ENCODE results near the gene MATN4. TPM values are rescaled to one million over a fixed set of nuclear protein-coding genes. Genes with fewer than 3 reads are reported as not detected.

MATN4 gene
- total RNA-seq, 3 donors from 2014 or later, result 0.17 to 0.22 TPM; not detected in 1

- ATAC-seq (no peak), DNase-seq (peak in 2 of 3 donors; percentile 57 to 58)
- Histone ChIP-seq H3K9me3 (no peaks in the 10 kb centered on the region), H3K4me3 (no peak overlapping the region), H3K4me1 (ENCODE audit: low read depth) (peaks cover 75% of the 10 kb centered on the region), H3K36me3 (ENCODE audit: low read depth) (no peaks in the 10 kb centered on the region)
- intact Hi-C loops (cut with DNase I, micrococcal nuclease), result no loop called here
- TF ChIP-seq, protein P1, sequence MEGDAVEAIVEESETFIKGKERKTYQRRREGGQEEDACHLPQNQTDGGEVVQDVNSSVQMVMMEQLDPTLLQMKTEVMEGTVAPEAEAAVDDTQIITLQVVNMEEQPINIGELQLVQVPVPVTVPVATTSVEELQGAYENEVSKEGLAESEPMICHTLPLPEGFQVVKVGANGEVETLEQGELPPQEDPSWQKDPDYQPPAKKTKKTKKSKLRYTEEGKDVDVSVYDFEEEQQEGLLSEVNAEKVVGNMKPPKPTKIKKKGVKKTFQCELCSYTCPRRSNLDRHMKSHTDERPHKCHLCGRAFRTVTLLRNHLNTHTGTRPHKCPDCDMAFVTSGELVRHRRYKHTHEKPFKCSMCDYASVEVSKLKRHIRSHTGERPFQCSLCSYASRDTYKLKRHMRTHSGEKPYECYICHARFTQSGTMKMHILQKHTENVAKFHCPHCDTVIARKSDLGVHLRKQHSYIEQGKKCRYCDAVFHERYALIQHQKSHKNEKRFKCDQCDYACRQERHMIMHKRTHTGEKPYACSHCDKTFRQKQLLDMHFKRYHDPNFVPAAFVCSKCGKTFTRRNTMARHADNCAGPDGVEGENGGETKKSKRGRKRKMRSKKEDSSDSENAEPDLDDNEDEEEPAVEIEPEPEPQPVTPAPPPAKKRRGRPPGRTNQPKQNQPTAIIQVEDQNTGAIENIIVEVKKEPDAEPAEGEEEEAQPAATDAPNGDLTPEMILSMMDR (IDR thresholded peaks at IDR 0.05), result no peak
These were observed 31.0 kb upstream of the MATN4 start for GRCh38 chr20:45339084-45339483.

DNA sequence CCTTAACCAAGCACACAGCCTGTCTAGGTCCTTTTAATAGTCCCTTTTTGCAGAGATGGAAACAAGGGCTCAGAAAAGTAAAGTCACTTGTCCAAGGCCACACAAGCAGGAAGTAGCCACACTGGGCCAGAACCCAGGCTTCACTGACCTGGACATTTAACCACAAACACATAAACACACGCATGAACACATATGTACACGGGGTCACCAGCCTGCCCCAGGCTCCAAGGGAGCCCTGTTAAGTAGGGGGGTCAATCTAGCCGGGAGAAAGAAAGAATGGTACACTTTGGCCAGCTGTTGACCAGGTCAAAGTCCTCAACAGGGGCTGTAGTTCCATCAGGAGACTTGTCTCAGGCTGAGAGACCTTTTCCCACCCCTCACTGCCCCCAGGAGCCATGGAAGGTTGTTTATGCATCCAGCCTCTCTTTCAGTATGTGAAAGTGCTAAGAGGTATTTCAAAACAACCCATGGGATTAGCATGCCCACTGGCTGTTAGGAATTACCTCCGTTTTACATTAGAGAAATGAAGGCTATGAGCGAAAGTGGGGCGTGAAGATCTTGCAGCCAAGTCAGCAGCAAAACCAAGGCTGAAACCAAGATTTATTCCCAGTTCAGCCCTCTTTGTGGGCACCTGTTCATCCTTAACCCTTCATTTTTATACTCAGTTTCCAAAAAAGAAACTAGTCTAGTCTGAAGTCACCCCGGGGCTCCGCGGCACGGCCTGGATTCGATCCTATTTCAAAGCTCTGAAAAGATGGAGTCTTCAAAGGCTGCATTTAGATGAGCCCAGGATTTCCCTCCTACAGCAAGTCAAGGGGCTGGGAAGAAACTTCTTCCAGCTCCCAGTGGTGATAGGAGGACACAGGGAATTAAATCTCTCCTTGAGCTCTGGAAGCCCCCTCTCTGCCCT, 30.3 kb upstream of the MATN4 start:
- Histone ChIP-seq H3K9me3 (no peaks in the 10 kb centered on the region), H3K36me3 (ENCODE audit: low read depth) (no peaks in the 10 kb centered on the region), H3K4me3 (no peak overlapping the region), H3K4me1 (ENCODE audit: low read depth) (peaks cover 68% of the 10 kb centered on the region)
- intact Hi-C loops (cut with DNase I, micrococcal nuclease), result no loop called here
- DNase-seq (no peak), ATAC-seq (no peak)
- TF ChIP-seq, protein P1 (IDR thresholded peaks at IDR 0.05), result no peak

- peak in 2 of 3 donors; percentile 65 to 68 for DNase-seq
- peaks cover 62% of the 10 kb centered on the region for H3K4me1 ChIP-seq (ENCODE audit: low read depth)
- no peaks in the 10 kb centered on the region for H3K36me3 ChIP-seq (ENCODE audit: low read depth)
- TF ChIP-seq, protein P1 (IDR thresholded peaks at IDR 0.05), result no peak
- H3K9me3 ChIP-seq, result no peaks in the 10 kb centered on the region
- intact Hi-C loops (cut with DNase I, micrococcal nuclease), result no loop called here
- ATAC-seq, result peak; percentile 47
- no peak overlapping the region for H3K4me3 ChIP-seq
These were observed 29.4 kb upstream of the MATN4 start for GRCh38 chr20:45337367-45338120.

DNA sequence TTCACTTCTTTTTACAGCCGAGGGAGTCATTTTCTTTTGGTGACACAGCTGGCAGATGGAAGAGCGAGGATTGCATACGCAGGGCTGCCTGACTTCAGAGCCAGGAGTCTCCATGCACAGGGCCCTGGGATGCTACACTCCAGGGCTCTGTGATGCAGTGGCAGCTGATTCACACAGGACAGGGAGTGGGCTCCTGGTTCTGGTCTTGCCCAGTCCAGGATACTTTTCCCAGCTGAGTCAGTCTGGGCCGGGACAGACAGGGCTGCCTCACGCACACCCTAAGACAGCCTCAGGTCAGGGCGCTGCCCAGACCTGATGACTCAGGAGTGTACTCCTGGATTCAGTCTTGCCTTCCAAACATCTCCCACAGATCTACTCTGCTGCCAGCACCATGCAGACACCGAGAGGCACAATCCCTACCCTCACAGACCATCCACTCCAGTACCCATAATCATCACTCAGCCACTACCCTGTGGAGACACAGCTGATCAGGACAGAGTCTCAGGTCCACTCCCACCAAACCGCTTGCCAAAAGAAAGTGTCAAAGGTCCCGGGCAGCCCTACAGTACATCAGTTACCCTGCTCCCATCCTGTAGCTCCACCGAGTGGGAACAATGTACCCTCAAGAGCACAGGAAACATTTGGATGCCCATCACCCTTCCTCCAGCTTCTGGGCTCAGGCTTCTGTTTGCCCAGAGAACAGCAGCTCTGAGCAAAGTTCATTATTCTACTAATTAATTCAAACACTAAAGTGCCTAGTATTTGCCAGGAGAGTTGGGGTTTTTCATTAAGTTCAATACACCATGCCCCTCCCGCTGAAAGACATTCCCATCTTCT, 28.6 kb upstream of the MATN4 start:
- H3K4me3 ChIP-seq, result no peak overlapping the region
- H3K36me3 ChIP-seq (ENCODE audit: low read depth), result no peaks in the 10 kb centered on the region
- no peaks in the 10 kb centered on the region for H3K9me3 ChIP-seq
- peaks cover 54% of the 10 kb centered on the region for H3K4me1 ChIP-seq (ENCODE audit: low read depth)
- DNase-seq, result peak in 2 of 3 donors; percentile 65 to 68
- TF ChIP-seq, protein P1 (IDR thresholded peaks at IDR 0.05), result no peak
- intact Hi-C loops (cut with DNase I, micrococcal nuclease), result no loop called here
- peak; percentile 82 for ATAC-seq

GRCh38 chr20:45330476-45330875, 22.4 kb upstream of the MATN4 start:
- H3K36me3 ChIP-seq (ENCODE audit: low read depth), result no peaks in the 10 kb centered on the region
- TF ChIP-seq, protein P1 (IDR thresholded peaks at IDR 0.05), result no peak
- DNase-seq (no peak), ATAC-seq (no peak)
- H3K9me3 ChIP-seq, result no peaks in the 10 kb centered on the region
- H3K4me1 ChIP-seq (ENCODE audit: low read depth), result no peaks in the 10 kb centered on the region
- intact Hi-C loops (cut with DNase I, micrococcal nuclease), result no loop called here
- H3K4me3 ChIP-seq, result no peak overlapping the region
